ENCODE measurements around the gene ABI3BP.
"Not testable (repeated sequence)": the region's sequence is repeated elsewhere in the genome, so short reads cannot be mapped to it uniquely, and the experiment has no call there.

Gene ABI3BP

GRCh38 chr3:100966049-100966491 lies 27.2 kb downstream of the ABI3BP start:
- H3K9ac ChIP-seq (ENCODE audit: low read length), result no peak overlapping the region
- H3K9me3 ChIP-seq (ENCODE audit: control insufficient read depth, low read depth, low read length), result no peaks in the 10 kb centered on the region
- H3K36me3 ChIP-seq (ENCODE audit: control insufficient read depth, low read depth, low read length), result no peaks in the 10 kb centered on the region
- H3K4me1 ChIP-seq (ENCODE audit: control insufficient read depth, low read depth, low read length), result no peaks in the 10 kb centered on the region
- no peak overlapping the region for H3K27ac ChIP-seq (ENCODE audit: low read length)
- H3K4me3 ChIP-seq (ENCODE audit: low read length), result no peak overlapping the region
- H3K27me3 ChIP-seq (ENCODE audit: control insufficient read depth, insufficient read depth, low read length), result no peaks in the 10 kb centered on the region

GRCh38 chr3:100963041-100963440 lies 30.2 kb downstream of the ABI3BP start:
- no peak overlapping the region for H3K4me3 ChIP-seq (ENCODE audit: low read length)
- no peaks in the 10 kb centered on the region for H3K36me3 ChIP-seq (ENCODE audit: control insufficient read depth, low read depth, low read length)
- no peak overlapping the region for H3K9ac ChIP-seq (ENCODE audit: low read length)
- H3K27me3 ChIP-seq (ENCODE audit: control insufficient read depth, insufficient read depth, low read length), result no peaks in the 10 kb centered on the region
- H3K9me3 ChIP-seq (ENCODE audit: control insufficient read depth, low read depth, low read length), result no peaks in the 10 kb centered on the region
- no peaks in the 10 kb centered on the region for H3K4me1 ChIP-seq (ENCODE audit: control insufficient read depth, low read depth, low read length)
- H3K27ac ChIP-seq (ENCODE audit: low read length), result no peak overlapping the region

- Histone ChIP-seq H3K4me3 (ENCODE audit: low read length) (no peak overlapping the region), H3K27ac (ENCODE audit: low read length) (no peak overlapping the region), H3K9ac (ENCODE audit: low read length) (no peak overlapping the region), H3K4me1 (ENCODE audit: control insufficient read depth, low read depth, low read length) (no peaks in the 10 kb centered on the region), H3K27me3 (ENCODE audit: control insufficient read depth, insufficient read depth, low read length) (no peaks in the 10 kb centered on the region), H3K9me3 (ENCODE audit: control insufficient read depth, low read depth, low read length) (no peaks in the 10 kb centered on the region), H3K36me3 (ENCODE audit: control insufficient read depth, low read depth, low read length) (no peaks in the 10 kb centered on the region)
Measured at GRCh38 chr3:100957261-100957986, 35.8 kb downstream of the ABI3BP start.

- Histone ChIP-seq H3K9ac (ENCODE audit: low read length) (no peak overlapping the region), H3K27me3 (ENCODE audit: control insufficient read depth, insufficient read depth, low read length) (no peaks in the 10 kb centered on the region), H3K9me3 (ENCODE audit: control insufficient read depth, low read depth, low read length) (no peaks in the 10 kb centered on the region), H3K36me3 (ENCODE audit: control insufficient read depth, low read depth, low read length) (no peaks in the 10 kb centered on the region), H3K27ac (ENCODE audit: low read length) (no peak overlapping the region), H3K4me1 (ENCODE audit: control insufficient read depth, low read depth, low read length) (no peaks in the 10 kb centered on the region), H3K4me3 (ENCODE audit: low read length) (no peak overlapping the region)
Measured at GRCh38 chr3:100956276-100956675, 36.9 kb downstream of the ABI3BP start.

GRCh38 chr3:100954990-100955389 lies 38.2 kb downstream of the ABI3BP start:
- H3K27me3 ChIP-seq (ENCODE audit: control insufficient read depth, insufficient read depth, low read length), result no peaks in the 10 kb centered on the region
- no peaks in the 10 kb centered on the region for H3K36me3 ChIP-seq (ENCODE audit: control insufficient read depth, low read depth, low read length)
- no peak overlapping the region for H3K9ac ChIP-seq (ENCODE audit: low read length)
- H3K4me3 ChIP-seq (ENCODE audit: low read length), result no peak overlapping the region
- no peak overlapping the region for H3K27ac ChIP-seq (ENCODE audit: low read length)
- no peaks in the 10 kb centered on the region for H3K4me1 ChIP-seq (ENCODE audit: control insufficient read depth, low read depth, low read length)
- no peaks in the 10 kb centered on the region for H3K9me3 ChIP-seq (ENCODE audit: control insufficient read depth, low read depth, low read length)

GRCh38 chr3:100954199-100954935 lies 38.9 kb downstream of the ABI3BP start:
- H3K27me3 ChIP-seq (ENCODE audit: control insufficient read depth, insufficient read depth, low read length), result no peaks in the 10 kb centered on the region
- no peak overlapping the region for H3K9ac ChIP-seq (ENCODE audit: low read length)
- no peak overlapping the region for H3K27ac ChIP-seq (ENCODE audit: low read length)
- no peak overlapping the region for H3K4me3 ChIP-seq (ENCODE audit: low read length)
- no peaks in the 10 kb centered on the region for H3K4me1 ChIP-seq (ENCODE audit: control insufficient read depth, low read depth, low read length)
- no peaks in the 10 kb centered on the region for H3K36me3 ChIP-seq (ENCODE audit: control insufficient read depth, low read depth, low read length)
- H3K9me3 ChIP-seq (ENCODE audit: control insufficient read depth, low read depth, low read length), result no peaks in the 10 kb centered on the region

- no peak overlapping the region for H3K9ac ChIP-seq (ENCODE audit: low read length)
- no peak overlapping the region for H3K4me3 ChIP-seq (ENCODE audit: low read length)
- H3K36me3 ChIP-seq (ENCODE audit: control insufficient read depth, low read depth, low read length), result no peaks in the 10 kb centered on the region
- no peak overlapping the region for H3K27ac ChIP-seq (ENCODE audit: low read length)
- no peaks in the 10 kb centered on the region for H3K27me3 ChIP-seq (ENCODE audit: control insufficient read depth, insufficient read depth, low read length)
- H3K4me1 ChIP-seq (ENCODE audit: control insufficient read depth, low read depth, low read length), result no peaks in the 10 kb centered on the region
- no peaks in the 10 kb centered on the region for H3K9me3 ChIP-seq (ENCODE audit: control insufficient read depth, low read depth, low read length)
Measured at GRCh38 chr3:100953103-100953502, 40.1 kb downstream of the ABI3BP start.

GRCh38 chr3:100947119-100947518 lies 46.1 kb downstream of the ABI3BP start:
- Histone ChIP-seq H3K27me3 (ENCODE audit: control insufficient read depth, insufficient read depth, low read length) (no peaks in the 10 kb centered on the region), H3K4me3 (ENCODE audit: low read length) (no peak overlapping the region), H3K36me3 (ENCODE audit: control insufficient read depth, low read depth, low read length) (no peaks in the 10 kb centered on the region), H3K4me1 (ENCODE audit: control insufficient read depth, low read depth, low read length) (no peaks in the 10 kb centered on the region), H3K27ac (ENCODE audit: low read length) (no peak overlapping the region), H3K9me3 (ENCODE audit: control insufficient read depth, low read depth, low read length) (no peaks in the 10 kb centered on the region), H3K9ac (ENCODE audit: low read length) (no peak overlapping the region)

- not testable (repeated sequence) for H3K4me1 ChIP-seq (ENCODE audit: control insufficient read depth, low read depth, low read length); H3K9me3 ChIP-seq (ENCODE audit: control insufficient read depth, low read depth, low read length); H3K9ac ChIP-seq (ENCODE audit: low read length); H3K27me3 ChIP-seq (ENCODE audit: control insufficient read depth, insufficient read depth, low read length); H3K27ac ChIP-seq (ENCODE audit: low read length); H3K36me3 ChIP-seq (ENCODE audit: control insufficient read depth, low read depth, low read length); H3K4me3 ChIP-seq (ENCODE audit: low read length)
Measured at GRCh38 chr3:100946096-100946495, 47.1 kb downstream of the ABI3BP start.

- H3K4me3 ChIP-seq (ENCODE audit: low read length), result no peak overlapping the region
- H3K27ac ChIP-seq (ENCODE audit: low read length), result no peak overlapping the region
- no peaks in the 10 kb centered on the region for H3K4me1 ChIP-seq (ENCODE audit: control insufficient read depth, low read depth, low read length)
- no peaks in the 10 kb centered on the region for H3K9me3 ChIP-seq (ENCODE audit: control insufficient read depth, low read depth, low read length)
- no peak overlapping the region for H3K9ac ChIP-seq (ENCODE audit: low read length)
- no peaks in the 10 kb centered on the region for H3K36me3 ChIP-seq (ENCODE audit: control insufficient read depth, low read depth, low read length)
- H3K27me3 ChIP-seq (ENCODE audit: control insufficient read depth, insufficient read depth, low read length), result no peaks in the 10 kb centered on the region
Measured at GRCh38 chr3:100941451-100941850, 51.8 kb downstream of the ABI3BP start.

- Histone ChIP-seq H3K9ac (ENCODE audit: low read length) (no peak overlapping the region), H3K9me3 (ENCODE audit: control insufficient read depth, low read depth, low read length) (no peaks in the 10 kb centered on the region), H3K4me3 (ENCODE audit: low read length) (no peak overlapping the region), H3K4me1 (ENCODE audit: control insufficient read depth, low read depth, low read length) (no peaks in the 10 kb centered on the region), H3K27ac (ENCODE audit: low read length) (no peak overlapping the region), H3K36me3 (ENCODE audit: control insufficient read depth, low read depth, low read length) (no peaks in the 10 kb centered on the region), H3K27me3 (ENCODE audit: control insufficient read depth, insufficient read depth, low read length) (no peaks in the 10 kb centered on the region)
Measured at GRCh38 chr3:100941041-100941440, 52.2 kb downstream of the ABI3BP start.

- Histone ChIP-seq H3K4me3 (ENCODE audit: low read length) (no peak overlapping the region), H3K27ac (ENCODE audit: low read length) (no peak overlapping the region), H3K27me3 (ENCODE audit: control insufficient read depth, insufficient read depth, low read length) (no peaks in the 10 kb centered on the region), H3K4me1 (ENCODE audit: control insufficient read depth, low read depth, low read length) (no peaks in the 10 kb centered on the region), H3K9ac (ENCODE audit: low read length) (no peak overlapping the region), H3K9me3 (ENCODE audit: control insufficient read depth, low read depth, low read length) (no peaks in the 10 kb centered on the region), H3K36me3 (ENCODE audit: control insufficient read depth, low read depth, low read length) (no peaks in the 10 kb centered on the region)
Measured at GRCh38 chr3:100936931-100937330, 56.3 kb downstream of the ABI3BP start.
